Thymus (tissue), 11 donors: ENCODE measurements around the gene NUDT21. TPM values are rescaled to one million over a fixed set of nuclear protein-coding genes. Genes with fewer than 3 reads are reported as not detected.
A peak's percentile ranks its signal among the peaks of the same experiment; 100 is the strongest.

Experiments used
- DNase-seq, 9 donors: peaks; one replicate each; pipeline ENCODE4 v3.0.0-alpha.2; 2013; ENCODE audit warnings: low spot score in 9 of 9, low read depth in 6 of 9, missing footprints in 1 of 9
- H3K27ac ChIP-seq, 2 donors: one replicate each; pipeline ENCODE4 v1.5.1; 2013; ENCODE audit warnings: control low read depth in 1 of 2, low read depth in 1 of 2, low read length in 1 of 2, mild to moderate bottlenecking in 1 of 2, moderate library complexity in 1 of 2
- H3K27me3 ChIP-seq, 2 donors: one replicate each; pipeline ENCODE4 v1.5.1; 2013; ENCODE audit warnings: low read length in 1 of 2; ENCODE audit not compliant: control insufficient read depth in 2 of 2, insufficient read depth in 1 of 2
- H3K36me3 ChIP-seq, 2 donors: one replicate each; pipeline ENCODE4 v1.5.1; 2013; ENCODE audit warnings: low read length in 1 of 2, mild to moderate bottlenecking in 1 of 2, moderate library complexity in 1 of 2; ENCODE audit not compliant: control insufficient read depth in 2 of 2, insufficient read depth in 2 of 2
- H3K4me1 ChIP-seq, 2 donors: one replicate each; pipeline ENCODE4 v1.5.1; 2013; ENCODE audit warnings: low read length in 2 of 2; ENCODE audit not compliant: control insufficient read depth in 2 of 2, insufficient read depth in 2 of 2
- H3K4me3 ChIP-seq, 2 donors: one replicate each; pipeline ENCODE4 v1.5.1; 2013; ENCODE audit warnings: low read length in 2 of 2, control low read depth in 1 of 2, mild to moderate bottlenecking in 1 of 2
- H3K9me3 ChIP-seq, 2 donors: one replicate each; pipeline ENCODE4 v1.5.1; 2013; ENCODE audit warnings: low read length in 1 of 2, mild to moderate bottlenecking in 1 of 2; ENCODE audit not compliant: control insufficient read depth in 2 of 2, insufficient read depth in 1 of 2
- WGBS: extraction: QIAGEN DNeasy Blood & Tissue Kit; methylation state at CpG from one replicate; pipeline ENCODE4 v1.1.7; 2013; 5-methylcytosine and 5-hydroxymethylcytosine counted together
- polyA plus RNA-seq: library from polyadenylated mRNA; stranded (reverse); fragments of 200-250 nt; gene quantifications from one replicate; pipeline ENCODE4 v1.2.3, GENCODE V29; 2013
- total RNA-seq: library from RNA; stranded (reverse); fragments of 120-200 nt; gene quantifications from one replicate; pipeline ENCODE4 v1.2.4, GENCODE V29; 2013
- donor health status: healthy.

Gene NUDT21
- total and polyA plus RNA-seq, 2 donors, result 40.3 to 79.7 TPM

DNA sequence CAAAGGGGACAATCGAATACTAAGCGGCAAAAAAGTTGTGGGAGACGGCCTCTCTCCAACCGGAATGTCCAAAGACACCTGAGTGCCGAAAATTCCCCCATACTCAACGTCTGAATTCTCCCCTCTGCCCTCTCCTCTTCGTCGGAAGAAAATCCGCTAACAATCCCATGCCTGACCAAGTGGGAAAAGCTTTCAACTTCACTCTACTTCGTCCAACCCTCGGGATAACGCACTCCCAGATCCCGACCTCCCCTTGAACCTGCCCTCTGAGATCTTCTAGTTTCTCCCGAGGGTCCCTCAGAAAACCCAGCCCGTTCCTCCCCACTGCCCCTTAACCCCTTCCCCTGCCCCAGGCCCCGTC lies 26.7 kb downstream of the NUDT21 start:
- DNase-seq, result peak in 2 of 9 donors; percentile 3 to 32

DNA sequence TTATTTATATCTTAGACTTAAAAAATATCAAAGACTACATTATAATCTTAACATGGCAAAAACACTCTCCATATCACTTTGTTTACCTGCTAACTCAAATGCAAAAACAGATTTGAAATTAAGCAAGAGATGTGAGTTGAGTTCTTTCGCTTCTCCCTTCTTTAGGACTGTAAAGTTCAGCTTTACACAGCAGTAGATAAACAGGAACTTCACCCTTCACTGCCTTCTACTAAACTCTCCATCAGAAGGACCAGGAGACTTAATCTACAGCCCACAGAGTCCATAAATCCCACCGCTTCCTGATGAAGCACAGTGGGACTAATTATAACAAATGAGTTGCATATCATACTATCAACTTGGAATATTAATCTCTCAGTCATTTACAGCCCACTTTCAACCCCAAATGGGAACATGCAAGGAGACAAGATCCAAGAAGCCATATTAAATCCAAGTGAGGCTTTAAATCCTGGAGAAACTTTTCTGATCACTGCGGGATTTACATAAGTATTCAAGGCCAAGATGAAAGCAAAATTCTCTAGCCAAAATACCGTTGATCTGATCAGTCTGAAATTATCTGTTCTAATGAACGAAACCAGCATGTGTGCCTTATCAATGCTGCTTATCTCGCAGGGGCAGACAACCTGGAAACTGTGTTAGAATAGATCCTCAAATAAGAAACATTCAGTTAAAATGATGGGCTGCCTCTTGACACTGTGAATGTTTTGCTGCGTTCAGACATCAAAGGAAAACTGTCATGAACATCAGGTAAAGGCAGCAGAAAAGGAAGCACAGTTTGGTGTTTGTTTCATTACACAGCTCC lies 27.3 kb downstream of the NUDT21 start:
- peak overlapping the region; percentile 27 to 68 for H3K27ac ChIP-seq
- 31% methylated on average over 7 of the region's 7 CpGs for WGBS
- peaks cover 0 to 3% of the 10 kb centered on the region in 2 donors for H3K36me3 ChIP-seq
- no peaks in the 10 kb centered on the region for H3K9me3 ChIP-seq
- peak in 8 of 9 donors; percentile 2 to 66 (median 34) for DNase-seq
- peaks cover 3 to 12% of the 10 kb centered on the region in 2 donors for H3K4me1 ChIP-seq
- H3K27me3 ChIP-seq, result no peaks in the 10 kb centered on the region
- peak overlapping the region; percentile 62 to 73 for H3K4me3 ChIP-seq

More for the DNA sequence above, 26.7 kb downstream of the NUDT21 start:
- Histone ChIP-seq H3K4me3 (peak overlapping the region; percentile 62 to 73), H3K27ac (peak overlapping the region; percentile 27 to 68), H3K36me3 (peaks cover 1 to 4% of the 10 kb centered on the region in 2 donors), H3K9me3 (no peaks in the 10 kb centered on the region), H3K4me1 (peaks cover 3 to 12% of the 10 kb centered on the region in 2 donors), H3K27me3 (no peaks in the 10 kb centered on the region)
- 2% methylated on average over 16 of the region's 16 CpGs for whole genome bisulfite sequencing

DNA sequence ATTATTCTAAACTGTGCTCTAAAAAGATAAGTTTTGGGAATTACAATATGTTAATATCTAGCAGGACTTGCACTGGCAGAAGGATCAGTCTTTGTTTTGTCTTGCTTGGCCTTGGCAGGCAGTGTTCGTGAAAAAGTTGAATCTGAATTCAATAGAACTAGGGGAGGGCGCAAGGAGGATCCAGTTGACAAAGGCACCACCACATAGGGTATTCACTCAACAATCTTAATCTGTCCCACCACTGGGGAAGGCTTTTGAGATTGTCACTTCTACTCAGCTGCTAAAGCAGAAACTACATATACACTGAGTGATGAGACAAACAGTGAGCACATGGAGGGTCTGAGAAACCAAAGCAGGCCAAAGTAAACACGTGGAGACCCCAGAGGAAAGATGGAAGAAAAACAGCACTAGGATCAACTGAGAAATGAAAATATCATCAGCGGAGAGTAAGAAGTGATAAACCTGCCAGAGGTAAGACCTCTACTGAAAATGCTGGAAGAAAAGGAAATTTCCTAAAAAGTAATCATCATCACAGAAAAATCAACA lies 28.2 kb downstream of the NUDT21 start:
- H3K27me3 ChIP-seq, result no peaks in the 10 kb centered on the region
- no peak overlapping the region for H3K4me3 ChIP-seq
- no peaks in the 10 kb centered on the region for H3K36me3 ChIP-seq
- no peaks in the 10 kb centered on the region for H3K9me3 ChIP-seq
- peaks cover 3 to 12% of the 10 kb centered on the region in 2 donors for H3K4me1 ChIP-seq
- no peak overlapping the region for H3K27ac ChIP-seq
- peak in 1 of 9 donors; percentile 4 for DNase-seq
- WGBS, result 95% methylated on average over 4 of the region's 4 CpGs

DNA sequence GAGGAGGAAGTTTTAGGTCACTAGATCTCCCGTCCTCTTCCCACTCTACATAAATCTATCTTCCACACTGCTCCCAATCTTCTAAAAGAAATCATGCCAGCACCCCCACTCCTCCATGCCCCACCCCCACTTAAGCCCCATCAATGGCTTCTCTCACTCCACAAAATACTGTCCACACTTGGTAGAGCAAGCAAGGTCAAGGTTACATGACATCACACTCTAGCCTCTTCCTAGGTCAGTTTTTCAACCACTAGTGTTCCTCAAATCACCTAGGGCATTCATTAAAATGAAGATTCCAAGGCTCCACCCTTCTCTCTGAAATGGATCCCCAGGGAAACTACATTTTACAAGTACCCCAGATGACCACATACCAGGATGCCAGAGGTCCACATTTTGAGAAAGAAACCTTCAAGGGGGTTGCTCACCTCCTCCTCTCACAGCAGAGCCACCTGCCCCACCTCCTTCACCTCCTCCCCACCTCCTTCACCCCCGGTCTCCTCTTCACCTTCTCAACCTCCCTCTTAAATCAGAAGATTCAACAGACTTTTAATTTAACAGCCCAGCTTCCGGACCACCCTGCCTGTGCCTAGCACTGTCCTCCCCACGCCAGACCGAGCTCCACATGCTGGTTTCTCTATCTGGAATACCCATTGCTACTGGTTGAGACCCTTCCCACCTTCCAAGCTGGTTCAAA lies 29.0 kb downstream of the NUDT21 start:
- H3K27ac ChIP-seq, result no peak overlapping the region
- H3K4me1 ChIP-seq, result peaks cover 3 to 12% of the 10 kb centered on the region in 2 donors
- H3K36me3 ChIP-seq, result no peaks in the 10 kb centered on the region
- no peak overlapping the region for H3K4me3 ChIP-seq
- no peaks in the 10 kb centered on the region for H3K27me3 ChIP-seq
- no peak for DNase-seq
- H3K9me3 ChIP-seq, result no peaks in the 10 kb centered on the region
- 92% methylated on average over 5 of the region's 5 CpGs for WGBS

DNA sequence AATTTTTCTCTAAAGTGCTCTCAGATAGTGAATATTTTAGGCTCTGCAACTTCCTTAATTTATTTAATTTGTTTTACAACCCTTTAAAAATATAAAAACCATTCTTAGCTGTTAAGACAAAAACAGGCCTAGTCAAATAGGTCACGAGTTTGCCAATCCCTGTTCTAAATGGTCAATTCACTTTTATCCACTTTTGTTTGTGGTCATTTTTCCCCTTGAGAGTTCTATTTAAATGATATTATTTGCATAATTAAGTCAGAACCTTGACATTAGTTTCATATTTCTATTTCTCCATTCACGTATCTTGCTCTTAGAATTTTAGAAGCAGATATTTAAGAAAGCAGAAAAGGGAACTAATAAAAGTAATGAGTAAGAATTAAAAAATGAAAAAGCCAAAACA lies 29.8 kb downstream of the NUDT21 start:
- Histone ChIP-seq H3K27me3 (no peaks in the 10 kb centered on the region), H3K36me3 (no peaks in the 10 kb centered on the region), H3K27ac (no peak overlapping the region), H3K4me3 (no peak overlapping the region), H3K9me3 (no peaks in the 10 kb centered on the region), H3K4me1 (peaks cover 3 to 12% of the 10 kb centered on the region in 2 donors)
- no peak for DNase-seq
- WGBS, result 95% methylated on average over 2 of the region's 2 CpGs

DNA sequence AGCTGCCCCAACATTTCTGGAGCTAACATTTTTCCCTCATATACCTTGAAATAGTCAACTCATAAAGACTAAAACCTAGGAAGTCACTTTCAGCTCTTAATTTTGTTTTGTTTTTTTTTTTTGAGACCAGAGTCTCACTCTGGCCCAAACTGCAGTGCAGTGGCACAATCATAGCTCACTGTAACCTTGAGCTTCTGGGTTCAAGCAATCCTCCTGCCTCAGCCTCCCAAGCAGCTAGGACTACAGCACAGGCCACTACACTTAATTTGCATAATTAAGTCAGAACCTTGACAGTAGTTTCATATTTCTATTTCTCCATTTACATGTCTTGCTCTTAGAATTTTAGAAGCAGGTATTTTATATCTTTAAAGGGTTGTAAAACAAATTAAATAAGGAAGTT lies 30.5 kb downstream of the NUDT21 start:
- Histone ChIP-seq H3K27me3 (no peaks in the 10 kb centered on the region), H3K4me3 (no peak overlapping the region), H3K9me3 (no peaks in the 10 kb centered on the region), H3K27ac (no peak overlapping the region), H3K4me1 (peaks cover 3 to 10% of the 10 kb centered on the region in 2 donors), H3K36me3 (no peaks in the 10 kb centered on the region)
- DNase-seq, result no peak

DNA sequence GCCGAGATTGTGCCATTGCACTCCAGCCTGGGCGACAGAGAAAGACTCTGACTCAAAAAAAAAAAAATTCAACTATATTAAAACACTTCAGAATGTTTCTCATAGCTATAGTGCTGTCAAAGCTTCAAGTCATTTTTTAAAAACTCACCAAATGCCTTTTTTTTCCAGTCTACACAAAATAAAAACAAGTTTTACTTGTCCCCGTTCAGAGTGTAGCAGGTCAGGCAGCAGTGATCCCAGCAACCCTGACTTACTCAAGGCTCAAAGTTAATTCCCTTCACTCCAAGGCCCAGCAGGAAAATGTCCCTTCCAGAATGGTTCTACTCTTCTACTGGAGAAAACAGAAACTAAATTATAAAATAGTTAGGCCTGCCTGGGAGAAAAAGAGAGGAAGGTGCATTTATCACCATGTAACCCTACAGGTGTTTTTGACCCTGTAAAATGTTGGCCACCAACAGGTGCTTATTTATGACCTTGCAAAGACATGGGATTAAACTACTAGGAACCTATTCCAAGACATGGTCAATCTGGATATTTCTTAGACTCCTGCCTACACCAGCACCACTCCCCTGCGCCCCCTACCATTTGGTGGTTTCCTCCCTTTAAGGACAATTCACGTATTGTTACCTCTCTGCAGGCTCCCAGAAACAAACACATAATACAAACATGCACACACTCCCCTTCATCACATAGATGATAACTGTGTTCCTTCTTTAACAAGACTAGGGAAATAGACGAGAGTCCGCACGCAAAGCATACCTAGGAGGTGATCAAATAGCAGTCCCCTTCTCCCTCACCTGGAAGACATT lies 31.2 kb downstream of the NUDT21 start:
- Histone ChIP-seq H3K4me3 (no peak overlapping the region), H3K27me3 (no peaks in the 10 kb centered on the region), H3K27ac (no peak overlapping the region), H3K36me3 (no peaks in the 10 kb centered on the region), H3K9me3 (no peaks in the 10 kb centered on the region), H3K4me1 (peaks cover 3 to 8% of the 10 kb centered on the region in 2 donors)
- WGBS, result 94% methylated on average over 8 of the region's 8 CpGs
- no peak for DNase-seq

DNA sequence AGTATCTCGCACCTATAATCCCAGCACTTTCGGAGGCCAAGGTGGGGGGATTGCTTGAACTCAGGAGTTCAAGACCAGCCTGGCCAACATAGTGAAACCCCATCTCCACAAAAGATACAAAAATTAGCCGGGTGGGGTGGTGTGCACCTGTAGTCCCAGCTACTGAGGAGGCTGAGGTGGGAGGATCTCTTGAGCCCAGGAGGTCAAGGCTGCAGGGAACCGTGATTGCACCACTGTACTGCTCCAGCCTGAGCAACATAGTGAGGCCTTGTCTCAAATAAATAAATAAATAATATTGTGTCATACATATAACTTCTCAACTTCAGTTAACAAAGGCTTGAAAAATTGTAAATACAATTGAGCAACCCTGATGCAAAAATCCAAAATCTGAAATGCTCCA lies 34.0 kb downstream of the NUDT21 start:
- Histone ChIP-seq H3K4me3 (no peak overlapping the region), H3K9me3 (no peaks in the 10 kb centered on the region), H3K36me3 (peaks cover 0 to 7% of the 10 kb centered on the region in 2 donors), H3K27me3 (no peaks in the 10 kb centered on the region), H3K4me1 (peaks cover 0 to 3% of the 10 kb centered on the region in 2 donors), H3K27ac (no peak overlapping the region)
- 98% methylated on average over 4 of the region's 4 CpGs for WGBS
- DNase-seq, result no peak
